ENCODE data around the gene ING3. TPM values are rescaled to one million over a fixed set of nuclear protein-coding genes. Genes with fewer than 3 reads are reported as not detected.
"Not testable (repeated sequence)": the region's sequence is repeated elsewhere in the genome, so short reads cannot be mapped to it uniquely, and the experiment has no call there.

ING3 gene
- total RNA-seq, 4 donors from 2014 or later, result 11.2 to 23.0 (median 16.7) TPM

DNA sequence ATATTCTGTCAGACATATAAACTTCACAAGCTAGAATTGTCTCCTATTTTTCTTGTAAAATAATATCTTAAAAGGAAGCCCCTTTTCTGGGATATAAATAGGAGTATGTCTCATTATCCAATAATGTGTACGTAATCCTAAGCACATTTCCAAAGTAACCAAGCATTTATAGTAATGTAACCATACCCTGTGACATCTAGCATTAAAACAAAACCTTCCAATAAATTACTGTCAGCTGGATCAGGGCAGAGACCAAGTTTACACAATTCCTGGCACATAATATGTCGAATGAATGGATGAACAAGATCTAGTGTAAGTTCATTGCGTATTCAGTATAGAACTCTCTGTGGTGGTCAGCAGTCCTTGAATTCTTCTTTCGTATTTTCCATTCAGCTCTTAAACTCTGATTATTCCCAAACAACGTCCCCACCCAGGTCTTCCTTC is 52.2 kb downstream of the ING3 start:
- no peak overlapping the region for H3K4me3 ChIP-seq
- ATAC-seq, result no peak
- H3K27me3 ChIP-seq, result no peaks in the 10 kb centered on the region
- TF ChIP-seq CTCF (IDR thresholded peaks at IDR 0.05), result no peak
- no peak for TF ChIP-seq POLR2A (IDR thresholded peaks at IDR 0.05)
- TF ChIP-seq POLR2AphosphoS5 (IDR thresholded peaks at IDR 0.05), result no peak
- TF ChIP-seq EP300 (IDR thresholded peaks at IDR 0.05), result no peak
- no peaks in the 10 kb centered on the region for H3K9me3 ChIP-seq
- no peak overlapping the region for H3K27ac ChIP-seq
- 77 to 82% methylated on average over 4 to 5 of the region's 5 CpGs for WGBS, 2 donors (ENCODE audit: low coverage in 1 of 2)
- no peaks in the 10 kb centered on the region for H3K36me3 ChIP-seq
- peaks cover 0 to 76% (median 0%) of the 10 kb centered on the region in 3 donors for H3K4me1 ChIP-seq

GRCh38 chr7:121003986-121004685 is 53.6 kb downstream of the ING3 start:
- Histone ChIP-seq H3K36me3 (no peaks in the 10 kb centered on the region), H3K27me3 (no peaks in the 10 kb centered on the region), H3K9me3 (no peaks in the 10 kb centered on the region), H3K4me3 (no peak overlapping the region), H3K27ac (no peak overlapping the region), H3K4me1 (peaks cover 0 to 64% (median 0%) of the 10 kb centered on the region in 3 donors)
- TF ChIP-seq CTCF (IDR thresholded peaks at IDR 0.05), result no peak
- TF ChIP-seq POLR2AphosphoS5 (IDR thresholded peaks at IDR 0.05), result no peak
- TF ChIP-seq POLR2A (IDR thresholded peaks at IDR 0.05), result no peak
- no peak for TF ChIP-seq EP300 (IDR thresholded peaks at IDR 0.05)
- no peak for ATAC-seq
- WGBS, 2 donors (ENCODE audit: low coverage in 1 of 2), result 0 to 51% methylated on average over 1 to 4 of the region's 5 CpGs

GRCh38 chr7:121005058-121005457 is 54.5 kb downstream of the ING3 start:
- not testable (repeated sequence) for H3K27me3 ChIP-seq, ATAC-seq, H3K27ac ChIP-seq, H3K9me3 ChIP-seq, H3K4me3 ChIP-seq, H3K36me3 ChIP-seq
- WGBS, 2 donors (ENCODE audit: low coverage in 1 of 2), result 93 to 96% methylated on average over 4 of the region's 4 CpGs
- H3K4me1 ChIP-seq, result peaks cover 0 to 57% (median 0%) of the 10 kb centered on the region in 3 donors

DNA sequence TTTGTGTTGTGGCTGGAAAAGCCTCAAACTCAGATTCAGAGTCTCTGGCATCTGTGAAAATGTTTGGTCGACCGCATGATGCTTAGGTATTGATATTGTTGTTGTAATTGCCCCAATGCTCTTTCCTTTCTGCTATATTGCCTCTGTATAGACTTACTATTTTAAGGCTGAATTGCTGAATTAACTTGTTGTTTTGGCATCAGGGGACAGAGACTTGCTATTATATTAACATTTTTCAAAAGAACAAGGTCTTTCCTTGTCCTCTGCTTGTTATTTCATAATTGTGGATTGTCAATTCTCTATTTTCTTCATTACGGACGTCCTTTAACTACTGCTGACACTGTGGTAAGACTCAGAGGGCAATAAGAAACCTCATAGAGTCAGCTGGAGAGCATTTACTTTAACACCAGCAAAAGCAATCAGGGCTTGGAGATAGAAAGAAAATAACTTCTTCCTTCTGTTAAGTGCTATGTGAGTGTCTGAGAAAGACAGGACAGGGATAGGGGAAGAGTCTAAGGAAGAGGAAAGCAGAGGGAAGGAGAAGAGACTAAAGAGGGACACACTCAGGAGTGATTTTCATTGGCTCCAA is 55.5 kb downstream of the ING3 start:
- ATAC-seq, result no peak
- no peak overlapping the region for H3K27ac ChIP-seq
- H3K36me3 ChIP-seq, result no peaks in the 10 kb centered on the region
- 50 to 63% methylated on average over 1 to 4 of the region's 4 CpGs for WGBS, 2 donors (ENCODE audit: low coverage in 1 of 2)
- no peak overlapping the region for H3K4me3 ChIP-seq
- no peaks in the 10 kb centered on the region for H3K9me3 ChIP-seq
- H3K4me1 ChIP-seq, result peaks cover 0 to 47% (median 0%) of the 10 kb centered on the region in 3 donors
- TF ChIP-seq EP300 (IDR thresholded peaks at IDR 0.05) (no peak), CTCF (IDR thresholded peaks at IDR 0.05) (no peak), POLR2AphosphoS5 (IDR thresholded peaks at IDR 0.05) (no peak), POLR2A (IDR thresholded peaks at IDR 0.05) (no peak)
- H3K27me3 ChIP-seq, result no peaks in the 10 kb centered on the region

- Histone ChIP-seq H3K4me3 (no peak overlapping the region), H3K9me3 (no peaks in the 10 kb centered on the region), H3K27ac (no peak overlapping the region), H3K36me3 (no peaks in the 10 kb centered on the region), H3K27me3 (no peaks in the 10 kb centered on the region), H3K4me1 (peaks cover 0 to 43% (median 0%) of the 10 kb centered on the region in 3 donors)
- no peak for ATAC-seq
- WGBS, 2 donors (ENCODE audit: low coverage in 1 of 2), result 78 to 87% methylated on average over 6 of the region's 6 CpGs
- TF ChIP-seq CTCF (IDR thresholded peaks at IDR 0.05) (no peak), EP300 (IDR thresholded peaks at IDR 0.05) (no peak)
Observed at GRCh38 chr7:121006711-121007315, 56.2 kb downstream of the ING3 start.
